Measurements from ENCODE around the gene UPK3BL2.
"Not testable (repeated sequence)": the region's sequence is repeated elsewhere in the genome, so short reads cannot be mapped to it uniquely, and the experiment has no call there.

The UPK3BL2 gene

GRCh38 chr7:102543596-102543995, at the start of gene UPK3BL2:
TSS of gene UPK3BL2 (minus strand) at chr7:102543696. CDS start at chr7:102543636, 60 bp downstream.
- DNase-seq = not testable (repeated sequence)

- not testable (repeated sequence) for DNase-seq
These were observed 49.1 kb upstream of the UPK3BL2 start for GRCh38 chr7:102592477-102593019.

GRCh38 chr7:102589857-102590256, 46.4 kb upstream of the UPK3BL2 start:
- DNase-seq = not testable (repeated sequence)

DNA sequence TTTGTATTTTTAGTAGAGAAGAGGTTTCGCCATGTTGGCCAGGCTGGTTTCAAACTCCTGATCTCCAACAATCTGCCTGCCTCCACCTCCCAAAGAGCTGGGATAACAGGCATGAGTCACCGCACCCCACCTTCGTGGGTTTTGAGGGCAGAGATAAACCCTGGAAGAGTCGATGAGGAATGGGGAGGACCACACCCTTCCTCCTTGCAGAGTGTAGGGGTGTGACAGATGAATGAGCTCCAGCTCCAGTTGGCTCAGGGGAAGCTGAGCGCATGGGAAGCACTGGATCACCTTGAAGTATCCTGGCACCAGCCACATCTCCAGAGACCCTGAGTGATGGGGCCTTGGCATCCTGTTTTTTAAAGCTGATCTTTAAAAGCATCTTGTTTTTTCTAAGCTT, 40.0 kb upstream of the UPK3BL2 start:
- DNase-seq = not testable (repeated sequence)

GRCh38 chr7:102581722-102582121, 38.2 kb upstream of the UPK3BL2 start:
- DNase-seq = not testable (repeated sequence)

GRCh38 chr7:102578486-102578885, 35.0 kb upstream of the UPK3BL2 start:
- not testable (repeated sequence) for DNase-seq

DNA sequence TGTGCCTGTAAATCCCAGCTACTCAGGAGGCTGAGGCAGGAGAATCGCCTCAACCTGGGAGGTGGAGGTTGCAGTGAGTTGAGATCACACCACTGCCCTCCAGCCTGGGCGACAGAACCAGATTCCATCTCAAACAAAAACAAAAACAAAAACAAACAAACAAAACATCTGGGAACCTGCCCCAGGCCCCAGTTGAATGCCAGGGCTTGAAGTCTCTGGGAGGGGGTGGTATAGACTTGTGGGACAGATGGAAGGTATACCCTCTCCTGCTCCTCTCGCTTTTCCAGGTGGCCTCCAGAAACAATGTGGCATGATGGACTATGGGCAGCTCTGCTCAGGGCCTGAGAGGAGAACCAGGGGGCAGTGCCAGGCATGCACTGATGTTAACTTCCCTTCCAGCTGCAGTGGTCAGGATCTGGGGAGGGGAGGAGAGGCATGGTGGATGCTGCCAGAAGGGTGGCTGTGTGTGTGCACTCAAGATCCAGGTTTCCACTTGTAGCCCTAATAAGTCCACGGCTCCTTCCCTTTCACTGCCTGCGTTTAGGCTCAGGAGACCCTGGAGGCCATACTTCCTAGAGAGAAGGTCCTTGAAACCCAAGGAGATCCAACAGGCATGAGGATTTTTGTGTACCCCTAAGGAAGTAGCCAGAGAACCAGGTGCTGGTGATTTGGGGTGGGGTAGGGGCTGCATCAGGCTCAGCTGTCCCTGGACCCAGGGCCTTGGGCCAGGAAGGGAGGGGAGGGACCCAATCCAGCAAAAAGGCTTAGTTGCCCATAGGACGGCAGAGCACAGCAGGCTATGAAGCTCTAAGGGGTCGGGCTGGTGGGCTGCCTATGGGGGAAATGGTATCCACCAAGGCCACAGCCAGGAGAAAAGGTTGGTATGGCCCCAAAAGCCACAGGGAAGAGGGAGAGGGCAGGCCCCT, 34.1 kb upstream of the UPK3BL2 start:
- not testable (repeated sequence) for DNase-seq

DNA sequence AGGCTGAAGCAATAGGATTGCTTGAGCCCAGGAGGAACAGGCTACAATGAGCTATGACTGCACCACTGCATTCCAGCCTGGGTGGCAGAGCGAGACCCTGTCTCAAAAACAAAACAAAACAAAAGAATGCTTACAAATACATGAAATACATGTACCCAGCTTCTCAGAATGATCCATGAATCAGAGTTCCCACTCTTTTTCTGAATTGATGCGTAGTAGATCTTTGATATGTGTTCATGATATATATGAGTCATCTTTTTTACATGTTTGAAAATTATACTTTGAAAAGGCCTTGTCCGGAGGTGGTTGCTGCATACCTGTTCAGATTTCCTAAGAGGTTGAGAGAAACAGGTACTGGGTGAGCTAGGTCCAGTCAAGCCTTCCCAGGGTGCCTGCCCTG, 32.9 kb upstream of the UPK3BL2 start:
- DNase-seq = not testable (repeated sequence)

DNA sequence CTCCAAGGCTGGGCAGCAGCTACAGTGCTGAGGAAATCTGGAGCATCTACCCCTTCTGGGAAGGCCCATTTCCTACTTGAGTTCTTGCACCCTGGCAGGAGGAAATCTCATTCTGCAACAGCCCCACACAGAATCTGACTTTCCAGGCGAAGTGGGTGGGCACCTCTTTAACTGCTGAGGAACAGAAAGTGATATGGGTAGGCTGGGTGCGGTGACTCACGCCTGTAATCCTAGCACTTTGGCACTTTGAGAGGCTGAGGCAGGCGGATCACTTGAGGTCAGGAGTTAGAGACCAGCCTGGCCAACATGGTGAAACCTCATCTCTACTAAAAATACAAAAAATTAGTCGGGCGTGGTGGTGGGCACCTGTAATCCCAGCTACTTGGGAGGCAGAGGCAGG, 31.1 kb upstream of the UPK3BL2 start:
- DNase-seq = not testable (repeated sequence)

- DNase-seq = peak; percentile 97
These were observed 29.1 kb upstream of the UPK3BL2 start, which contains the start of gene POLR2J3 for GRCh38 chr7:102572261-102573239. TSS of gene POLR2J3 (minus strand) at chr7:102572583. CDS start at chr7:102572521, 62 bp downstream.

DNA sequence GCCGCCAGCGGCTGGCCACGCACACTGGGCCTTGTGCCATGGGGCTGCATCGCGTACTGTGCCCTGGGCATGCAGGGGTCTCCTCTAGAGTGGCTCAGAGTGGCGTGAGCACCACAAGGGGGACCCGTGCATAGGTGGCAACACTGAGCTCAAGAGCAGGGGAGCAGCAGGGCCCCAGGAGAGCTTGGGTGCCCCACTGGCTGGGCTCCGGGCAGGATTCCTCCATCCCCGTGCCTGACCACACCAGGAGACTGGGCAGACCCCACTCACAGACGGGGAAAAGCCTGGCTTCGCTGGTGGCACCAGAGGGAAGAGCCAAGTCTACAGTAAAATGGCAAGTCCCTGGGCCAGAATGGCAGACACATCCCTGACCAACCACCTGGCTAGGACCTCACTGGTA, 25.1 kb upstream of the UPK3BL2 start:
- DNase-seq = not testable (repeated sequence)

GRCh38 chr7:102550808-102551422, 7.4 kb upstream of the UPK3BL2 start, which contains the start of gene SPDYE2:
TSS of gene SPDYE2 (plus strand) at chr7:102551226. CDS start at chr7:102553256, 2,030 bp downstream.
- not testable (repeated sequence) for DNase-seq

GRCh38 chr7:102546353-102546752, 2.9 kb upstream of the UPK3BL2 start:
- DNase-seq = not testable (repeated sequence)

GRCh38 chr7:102545288-102545687, 1.8 kb upstream of the UPK3BL2 start:
- DNase-seq = not testable (repeated sequence)

GRCh38 chr7:102544372-102544771, 876 bp upstream of the UPK3BL2 start:
- not testable (repeated sequence) for DNase-seq

GRCh38 chr7:102542771-102543170, 725 bp downstream of the UPK3BL2 start:
- not testable (repeated sequence) for DNase-seq

GRCh38 chr7:102542083-102542482, 1.4 kb downstream of the UPK3BL2 start:
- not testable (repeated sequence) for DNase-seq

GRCh38 chr7:102540604-102541003, 2.9 kb downstream of the UPK3BL2 start:
- not testable (repeated sequence) for DNase-seq

DNA sequence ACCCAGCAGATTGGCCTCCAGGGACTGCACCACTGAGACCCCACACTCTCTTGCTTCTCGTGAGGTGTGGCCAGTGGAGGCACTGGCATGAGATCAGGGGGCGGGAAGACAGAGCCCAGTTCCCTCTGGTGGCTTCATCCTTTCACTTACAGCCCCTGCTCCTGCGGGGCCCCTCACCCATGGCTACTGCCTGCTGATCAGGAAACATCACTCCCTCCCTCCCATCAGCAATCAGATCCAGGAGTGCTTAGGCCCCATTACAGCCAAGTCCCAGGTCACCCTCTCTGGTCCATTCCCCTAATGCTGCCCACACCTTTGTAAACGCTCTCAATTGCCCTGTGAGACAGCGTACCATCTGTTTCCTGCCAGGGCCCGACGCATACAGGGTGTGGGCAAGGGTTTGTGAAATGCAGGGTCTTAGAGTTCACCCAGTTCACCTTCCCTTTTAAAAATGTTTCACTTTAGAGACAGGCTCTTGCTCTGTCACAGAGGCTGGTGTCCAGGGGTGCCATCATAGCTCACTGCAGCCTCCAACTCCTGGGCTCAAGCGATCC, 8.4 kb downstream of the UPK3BL2 start:
- DNase-seq = not testable (repeated sequence)

DNA sequence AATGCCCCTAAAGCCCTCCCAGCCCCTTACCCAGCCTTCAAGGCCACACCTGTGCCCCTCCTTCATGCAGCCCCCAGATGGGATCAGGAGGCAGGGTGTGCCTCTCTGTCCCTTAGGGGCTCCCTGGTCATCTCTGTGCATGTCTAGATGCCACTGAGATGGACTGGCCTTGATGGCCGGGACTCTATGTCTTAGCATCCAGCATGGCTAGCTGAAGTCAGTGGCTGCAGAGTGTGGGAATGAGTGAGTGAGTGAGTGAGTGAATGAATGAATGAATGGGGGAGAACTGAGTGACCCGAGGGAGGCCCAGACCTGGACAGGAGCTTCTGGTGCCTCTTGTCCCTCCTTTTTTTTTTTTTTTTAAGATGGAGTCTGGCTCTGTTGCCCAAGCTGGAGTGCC, 11.4 kb downstream of the UPK3BL2 start:
- DNase-seq = not testable (repeated sequence)

GRCh38 chr7:102531583-102531982, 11.9 kb downstream of the UPK3BL2 start:
- not testable (repeated sequence) for DNase-seq
